ENCODE results near the gene ISM1.

The ISM1 gene

DNA sequence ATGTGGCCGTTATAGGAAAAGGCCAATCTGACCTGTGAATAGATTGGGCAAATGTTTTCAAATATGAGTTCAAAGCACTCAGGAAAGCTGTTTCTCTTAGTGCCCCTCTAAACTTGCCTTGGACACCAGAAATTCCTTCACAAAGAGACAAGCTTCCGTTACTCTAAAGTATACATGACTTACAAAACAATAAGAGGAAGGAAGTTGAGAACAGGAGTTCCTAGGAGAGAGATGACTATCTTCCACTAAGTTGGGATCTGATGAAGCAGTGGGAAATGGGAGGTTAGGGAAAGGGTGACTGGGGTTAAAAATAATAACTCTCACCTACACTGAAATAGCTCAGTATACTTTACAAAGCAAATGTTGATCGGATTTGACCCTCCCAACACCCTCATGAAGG lies 50.0 kb downstream of the ISM1 start:
- Histone ChIP-seq H3K4me3 (ENCODE audit: low read length) (no peak overlapping the region), H3K9me3 (ENCODE audit: control insufficient read depth, insufficient read depth, low read length) (no peaks in the 10 kb centered on the region), H3K27me3 (ENCODE audit: control insufficient read depth, low read length) (no peaks in the 10 kb centered on the region), H4K20me1 (ENCODE audit: control insufficient read depth, insufficient read depth, low read depth, low read length) (no peaks in the 10 kb centered on the region), H3K4me1 (ENCODE audit: control insufficient read depth, low read length) (no peaks in the 10 kb centered on the region), H3K27ac (ENCODE audit: low read depth, low read length) (no peak overlapping the region), H3K79me2 (ENCODE audit: control insufficient read depth, low read length) (no peaks in the 10 kb centered on the region), H3K36me3 (ENCODE audit: control insufficient read depth, low read length) (no peaks in the 10 kb centered on the region), H3F3A (ENCODE audit: control insufficient read depth, insufficient read depth) (no peaks in the 10 kb centered on the region), H3K4me2 (ENCODE audit: low read length) (no peak overlapping the region), H3K9me2 (replicated peaks; ENCODE audit: control insufficient read depth, low read length) (no peaks in the 10 kb centered on the region)
- TF ChIP-seq, protein P1, sequence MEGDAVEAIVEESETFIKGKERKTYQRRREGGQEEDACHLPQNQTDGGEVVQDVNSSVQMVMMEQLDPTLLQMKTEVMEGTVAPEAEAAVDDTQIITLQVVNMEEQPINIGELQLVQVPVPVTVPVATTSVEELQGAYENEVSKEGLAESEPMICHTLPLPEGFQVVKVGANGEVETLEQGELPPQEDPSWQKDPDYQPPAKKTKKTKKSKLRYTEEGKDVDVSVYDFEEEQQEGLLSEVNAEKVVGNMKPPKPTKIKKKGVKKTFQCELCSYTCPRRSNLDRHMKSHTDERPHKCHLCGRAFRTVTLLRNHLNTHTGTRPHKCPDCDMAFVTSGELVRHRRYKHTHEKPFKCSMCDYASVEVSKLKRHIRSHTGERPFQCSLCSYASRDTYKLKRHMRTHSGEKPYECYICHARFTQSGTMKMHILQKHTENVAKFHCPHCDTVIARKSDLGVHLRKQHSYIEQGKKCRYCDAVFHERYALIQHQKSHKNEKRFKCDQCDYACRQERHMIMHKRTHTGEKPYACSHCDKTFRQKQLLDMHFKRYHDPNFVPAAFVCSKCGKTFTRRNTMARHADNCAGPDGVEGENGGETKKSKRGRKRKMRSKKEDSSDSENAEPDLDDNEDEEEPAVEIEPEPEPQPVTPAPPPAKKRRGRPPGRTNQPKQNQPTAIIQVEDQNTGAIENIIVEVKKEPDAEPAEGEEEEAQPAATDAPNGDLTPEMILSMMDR (IDR thresholded peaks at IDR 0.05; ENCODE audit: low read depth, low read length, poor library complexity, severe bottlenecking): no peak
- no peak for TF ChIP-seq EZH2phosphoT487 (IDR thresholded peaks at IDR 0.05; ENCODE audit: borderline replicate concordance, low read length)

DNA sequence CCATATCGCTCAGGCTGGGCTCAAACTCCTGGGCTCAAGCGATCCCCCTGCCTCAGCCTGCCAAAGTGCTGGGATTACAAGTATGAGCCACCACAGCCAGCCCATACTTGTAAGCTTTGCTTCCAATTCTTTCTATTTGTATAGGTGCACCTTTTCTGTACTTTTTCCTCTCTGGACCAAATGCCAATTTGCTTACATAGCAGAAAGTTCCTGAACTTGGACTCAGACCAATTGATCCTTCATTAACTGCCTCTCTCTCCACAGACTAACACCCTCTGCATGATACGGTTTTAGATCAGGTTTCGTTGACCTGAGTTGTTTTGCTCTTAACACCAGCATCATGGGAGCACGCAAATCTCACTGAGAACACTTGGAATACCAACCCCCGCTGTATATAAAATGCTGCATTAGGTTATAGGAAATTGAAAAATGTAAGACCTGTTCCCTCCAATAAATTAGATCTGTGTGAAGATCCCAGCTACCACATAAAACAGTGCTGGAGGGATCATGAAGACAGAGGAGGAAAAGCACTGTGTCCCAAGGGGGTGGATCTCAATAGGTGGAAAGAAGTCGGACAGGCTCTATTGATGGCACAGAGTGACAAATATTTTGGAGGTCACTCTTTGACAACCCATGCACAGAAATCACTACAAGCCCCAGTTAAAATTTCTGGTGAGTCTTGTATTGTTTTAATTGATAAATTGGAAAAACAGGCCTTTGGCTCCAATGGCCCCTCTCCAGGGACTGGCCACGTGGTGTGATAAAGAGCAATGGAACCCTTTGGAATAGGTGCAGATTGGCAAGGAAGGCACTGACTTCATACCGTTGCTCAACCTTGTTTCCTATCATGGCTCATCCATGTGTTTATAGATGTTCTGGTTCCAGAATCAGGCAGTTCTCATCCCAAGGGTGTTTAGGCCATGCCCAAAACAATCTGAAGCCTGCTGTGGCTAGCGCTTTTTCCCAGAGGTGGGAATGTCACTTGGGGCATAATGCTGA lies 51.2 kb downstream of the ISM1 start:
- Histone ChIP-seq H3K27ac (ENCODE audit: low read depth, low read length) (no peak overlapping the region), H3K4me2 (ENCODE audit: low read length) (no peak overlapping the region), H3K79me2 (ENCODE audit: control insufficient read depth, low read length) (no peaks in the 10 kb centered on the region), H4K20me1 (ENCODE audit: control insufficient read depth, insufficient read depth, low read depth, low read length) (no peaks in the 10 kb centered on the region), H3K9me3 (ENCODE audit: control insufficient read depth, insufficient read depth, low read length) (no peaks in the 10 kb centered on the region), H3K4me3 (ENCODE audit: low read length) (no peak overlapping the region), H3K4me1 (ENCODE audit: control insufficient read depth, low read length) (no peaks in the 10 kb centered on the region), H3K9me2 (replicated peaks; ENCODE audit: control insufficient read depth, low read length) (no peaks in the 10 kb centered on the region), H3F3A (ENCODE audit: control insufficient read depth, insufficient read depth) (no peaks in the 10 kb centered on the region), H3K27me3 (ENCODE audit: control insufficient read depth, low read length) (no peaks in the 10 kb centered on the region), H3K36me3 (ENCODE audit: control insufficient read depth, low read length) (no peaks in the 10 kb centered on the region)
- TF ChIP-seq, protein P1 (IDR thresholded peaks at IDR 0.05; ENCODE audit: low read depth, low read length, poor library complexity, severe bottlenecking): no peak
- TF ChIP-seq EZH2phosphoT487 (IDR thresholded peaks at IDR 0.05; ENCODE audit: borderline replicate concordance, low read length): no peak

DNA sequence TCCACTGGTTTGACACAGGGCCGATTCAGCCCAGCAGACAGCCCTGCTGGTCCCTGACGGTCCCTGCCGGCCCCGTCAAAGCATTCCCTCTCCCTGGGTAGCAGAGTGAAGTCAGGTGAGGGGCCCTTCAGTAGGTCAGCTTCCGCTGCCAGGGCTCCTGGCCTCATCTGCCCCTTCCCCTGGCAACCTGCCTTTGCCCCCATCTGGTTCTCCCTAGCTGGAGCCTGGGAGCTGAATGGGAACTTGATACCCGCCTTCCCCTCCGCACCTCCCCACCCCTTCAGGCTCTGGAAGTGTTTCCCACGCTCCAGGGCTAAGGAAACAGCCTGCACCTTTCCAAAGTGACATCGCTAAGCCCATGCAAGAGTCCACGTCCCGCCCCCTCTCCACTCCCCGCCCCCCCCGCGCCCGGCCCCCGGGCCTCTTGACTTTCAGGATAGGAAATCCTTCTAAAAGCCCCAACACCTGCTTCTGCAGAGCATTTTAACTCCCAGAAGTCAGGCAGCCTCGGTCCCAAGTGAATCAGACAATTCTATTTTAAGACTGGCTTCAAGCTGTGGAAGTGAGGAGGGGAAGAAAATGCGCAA lies 53.3 kb downstream of the ISM1 start:
- no peaks in the 10 kb centered on the region for H3K4me1 ChIP-seq (ENCODE audit: control insufficient read depth, low read length)
- no peaks in the 10 kb centered on the region for H3K9me3 ChIP-seq (ENCODE audit: control insufficient read depth, insufficient read depth, low read length)
- H3F3A ChIP-seq (ENCODE audit: control insufficient read depth, insufficient read depth): no peaks in the 10 kb centered on the region
- no peak overlapping the region for H3K4me2 ChIP-seq (ENCODE audit: low read length)
- H3K27ac ChIP-seq (ENCODE audit: low read depth, low read length): no peak overlapping the region
- no peaks in the 10 kb centered on the region for H3K79me2 ChIP-seq (ENCODE audit: control insufficient read depth, low read length)
- no peaks in the 10 kb centered on the region for H4K20me1 ChIP-seq (ENCODE audit: control insufficient read depth, insufficient read depth, low read depth, low read length)
- no peak overlapping the region for H3K4me3 ChIP-seq (ENCODE audit: low read length)
- TF ChIP-seq, protein P1 (IDR thresholded peaks at IDR 0.05; ENCODE audit: low read depth, low read length, poor library complexity, severe bottlenecking): no peak
- no peak for TF ChIP-seq EZH2phosphoT487 (IDR thresholded peaks at IDR 0.05; ENCODE audit: borderline replicate concordance, low read length)
- no peaks in the 10 kb centered on the region for H3K27me3 ChIP-seq (ENCODE audit: control insufficient read depth, low read length)
- no peaks in the 10 kb centered on the region for H3K9me2 ChIP-seq (replicated peaks; ENCODE audit: control insufficient read depth, low read length)
- no peaks in the 10 kb centered on the region for H3K36me3 ChIP-seq (ENCODE audit: control insufficient read depth, low read length)

Measured in DOHH2 (cell line).